GM10266 (cell line): ENCODE data around the gene SLC51B.
A peak's percentile ranks its signal among the peaks of the same experiment; 100 is the strongest.

Experiments
- DNase-seq: peaks from one replicate; pipeline ENCODE4 v3.0.0; 2012; ENCODE audit errors: extremely low spot score
- CTCF ChIP-seq: IDR thresholded peaks from 2 replicates; pipeline ENCODE4 v1.5.1; 2012; ENCODE audit warnings: mild to moderate bottlenecking, low read depth; ENCODE audit not compliant: control insufficient read depth, insufficient read depth; ENCODE audit errors: missing control alignments

The SLC51B gene

GRCh38 chr15:65085990-65086679, 40.9 kb downstream of the SLC51B start:
- no peak for DNase-seq
- TF ChIP-seq CTCF = peak; percentile 41

- DNase-seq = no peak
- TF ChIP-seq CTCF = no peak
Measured at GRCh38 chr15:65086680-65087111, 41.5 kb downstream of the SLC51B start.

- DNase-seq = no peak
- no peak for TF ChIP-seq CTCF
Measured at GRCh38 chr15:65087411-65087810, 42.2 kb downstream of the SLC51B start.

- no peak for TF ChIP-seq CTCF
- DNase-seq = no peak
Measured at GRCh38 chr15:65087873-65088642, 42.9 kb downstream of the SLC51B start.

GRCh38 chr15:65088643-65089021, 43.4 kb downstream of the SLC51B start:
- no peak for TF ChIP-seq CTCF

GRCh38 chr15:65089206-65089824, 44.1 kb downstream of the SLC51B start:
- DNase-seq = no peak
- no peak for TF ChIP-seq CTCF

More at GRCh38 chr15:65088643-65089021, 43.4 kb downstream of the SLC51B start:
- no peak for DNase-seq
